Skeletal muscle tissue (tissue), 4 donors: ENCODE results near the gene PSMB7. TPM values are rescaled to one million over a fixed set of nuclear protein-coding genes. Genes with fewer than 3 reads are reported as not detected.

Experiments
- H3K27ac ChIP-seq: one replicate; pipeline ENCODE4 v1.7.0; 2013; ENCODE audit warnings: mild to moderate bottlenecking, low read depth, low read length, inconsistent platforms
- H3K27me3 ChIP-seq, 3 donors: one replicate each; pipeline ENCODE4 v1.7.0; 2013; ENCODE audit warnings: low read length in 3 of 3; ENCODE audit not compliant: control insufficient read depth in 3 of 3, insufficient read depth in 3 of 3
- H3K36me3 ChIP-seq, 3 donors: one replicate each; pipeline ENCODE4 v1.7.0; 2013; ENCODE audit warnings: low read length in 3 of 3; ENCODE audit not compliant: control insufficient read depth in 3 of 3, insufficient read depth in 3 of 3
- H3K4me1 ChIP-seq, 3 donors: one replicate each; pipeline ENCODE4 v1.7.0; 2013; ENCODE audit warnings: low read length in 3 of 3, mild to moderate bottlenecking in 3 of 3; ENCODE audit not compliant: control insufficient read depth in 3 of 3, insufficient read depth in 3 of 3
- H3K4me3 ChIP-seq, 3 donors: one replicate each; pipeline ENCODE4 v1.7.0; 2013; ENCODE audit warnings: low read length in 3 of 3
- H3K9ac ChIP-seq, 3 donors: one replicate each; pipeline ENCODE4 v1.7.0; 2013; ENCODE audit warnings: low read length in 3 of 3, mild to moderate bottlenecking in 3 of 3, moderate library complexity in 2 of 3, low read depth in 1 of 3
- H3K9me3 ChIP-seq, 3 donors: one replicate each; pipeline ENCODE4 v1.7.0; 2013; ENCODE audit warnings: low read length in 3 of 3; ENCODE audit not compliant: control insufficient read depth in 3 of 3
- total RNA-seq: library from RNA; depleted of rRNA; stranded (reverse); fragments of >200 nt; gene quantifications from one replicate; pipeline ENCODE4 v1.2.3, GENCODE V29; 2014
- donor health status: Osteomylitis.

PSMB7 gene
- total RNA-seq, 1 donor from 2014 or later, result 215 TPM

DNA sequence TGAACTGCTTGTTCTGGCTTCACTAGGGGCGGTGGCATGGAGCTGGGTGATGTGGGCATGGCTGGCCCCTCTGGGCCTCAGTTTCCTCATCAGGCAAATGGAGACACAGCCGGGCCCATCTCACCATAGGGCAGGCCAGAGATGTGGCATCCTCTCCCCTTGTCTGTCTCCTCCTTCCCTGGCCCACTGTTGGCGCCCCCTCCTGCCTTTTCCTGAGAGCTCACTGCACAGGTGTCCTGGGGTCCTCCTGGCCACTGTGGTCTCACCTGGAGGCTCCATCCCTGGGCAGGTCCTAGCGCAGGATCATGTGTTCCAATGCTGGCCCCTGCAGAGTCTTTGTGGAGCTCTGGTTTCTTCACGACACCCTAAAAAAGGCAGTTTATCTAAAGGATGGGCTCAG lies 104.0 kb downstream of the PSMB7 start:
- Histone ChIP-seq H3K4me1 (peaks cover 0 to 3% (median 0%) of the 10 kb centered on the region in 3 donors), H3K9me3 (no peaks in the 10 kb centered on the region), H3K27ac (no peak overlapping the region), H3K4me3 (no peak overlapping the region), H3K9ac (no peak overlapping the region), H3K36me3 (peaks cover 0 to 4% (median 2%) of the 10 kb centered on the region in 3 donors), H3K27me3 (no peaks in the 10 kb centered on the region)

DNA sequence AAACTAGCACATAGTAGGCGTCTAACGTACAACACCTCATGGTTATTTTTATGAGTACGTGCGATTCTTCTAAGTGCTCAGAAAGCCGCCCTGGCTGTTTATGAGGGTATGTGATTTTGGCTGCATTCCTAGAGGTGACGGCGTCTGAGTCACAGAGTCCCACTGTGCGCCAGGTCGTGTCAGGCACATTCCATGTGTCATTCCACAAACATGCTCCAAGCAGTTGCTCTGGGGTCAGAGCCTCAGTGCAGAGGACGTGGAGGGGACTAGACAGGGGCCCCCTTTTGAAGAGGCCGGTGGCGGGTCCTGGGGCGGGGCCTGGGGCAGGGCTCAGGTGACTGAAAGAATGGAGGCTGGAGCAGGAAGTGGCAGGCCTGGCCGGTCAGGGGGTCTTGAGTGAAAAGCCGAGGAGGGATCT lies 105.6 kb downstream of the PSMB7 start:
- Histone ChIP-seq H3K4me3 (no peak overlapping the region), H3K27ac (no peak overlapping the region), H3K9me3 (no peaks in the 10 kb centered on the region), H3K4me1 (peaks cover 0 to 3% (median 0%) of the 10 kb centered on the region in 3 donors), H3K27me3 (no peaks in the 10 kb centered on the region), H3K9ac (no peak overlapping the region), H3K36me3 (peaks cover 0 to 4% (median 4%) of the 10 kb centered on the region in 3 donors)

DNA sequence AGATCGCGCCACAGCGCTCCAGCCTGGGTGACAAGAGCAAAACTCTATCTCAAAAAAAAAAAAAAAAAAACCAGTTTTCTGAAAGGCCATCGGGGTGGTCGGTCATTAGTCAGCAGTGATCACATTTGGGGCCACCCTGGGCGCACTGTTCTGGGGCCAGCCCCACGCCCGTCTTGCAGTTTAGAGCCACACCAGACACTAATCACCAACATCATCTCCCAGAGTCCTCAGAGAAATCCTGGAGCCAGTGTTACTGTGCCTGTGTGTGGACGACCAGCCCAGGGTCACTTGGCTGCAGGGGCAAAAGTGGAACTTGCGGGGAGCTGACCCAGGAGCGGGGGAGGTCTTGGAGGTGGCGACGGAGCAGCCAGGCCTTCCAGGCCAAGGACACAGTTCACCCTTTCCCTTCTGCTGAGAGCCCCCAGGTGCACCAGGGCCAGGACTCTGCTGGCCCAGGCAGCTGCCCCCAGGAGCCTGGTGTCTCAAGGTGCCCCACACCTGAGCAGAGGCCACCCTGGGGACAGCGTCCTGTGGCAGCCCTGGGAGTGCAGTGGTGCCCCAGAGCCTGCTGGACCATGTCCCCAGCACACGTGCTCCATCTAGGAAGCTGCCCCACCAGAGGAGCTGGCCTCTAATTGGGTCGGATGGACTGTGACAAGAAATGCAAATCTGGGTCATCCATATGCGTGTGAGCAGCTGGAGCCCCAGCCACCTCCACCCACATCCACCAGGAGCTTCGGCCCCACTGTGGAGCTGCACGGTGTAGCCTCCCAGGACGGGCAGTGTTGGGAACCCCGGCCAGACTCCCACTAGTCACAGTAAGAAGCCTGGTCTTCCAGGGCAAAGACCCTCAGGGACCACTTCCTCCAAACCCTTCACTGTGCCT lies 106.4 kb downstream of the PSMB7 start:
- no peaks in the 10 kb centered on the region for H3K27me3 ChIP-seq
- peaks cover 0 to 6% (median under 1%) of the 10 kb centered on the region in 3 donors for H3K36me3 ChIP-seq
- H3K27ac ChIP-seq, result no peak overlapping the region
- H3K4me1 ChIP-seq, result peaks cover 0 to 3% (median 0%) of the 10 kb centered on the region in 3 donors
- no peak overlapping the region for H3K4me3 ChIP-seq
- no peaks in the 10 kb centered on the region for H3K9me3 ChIP-seq
- peak overlapping the region in 1 of 3 donors; percentile 25 for H3K9ac ChIP-seq

DNA sequence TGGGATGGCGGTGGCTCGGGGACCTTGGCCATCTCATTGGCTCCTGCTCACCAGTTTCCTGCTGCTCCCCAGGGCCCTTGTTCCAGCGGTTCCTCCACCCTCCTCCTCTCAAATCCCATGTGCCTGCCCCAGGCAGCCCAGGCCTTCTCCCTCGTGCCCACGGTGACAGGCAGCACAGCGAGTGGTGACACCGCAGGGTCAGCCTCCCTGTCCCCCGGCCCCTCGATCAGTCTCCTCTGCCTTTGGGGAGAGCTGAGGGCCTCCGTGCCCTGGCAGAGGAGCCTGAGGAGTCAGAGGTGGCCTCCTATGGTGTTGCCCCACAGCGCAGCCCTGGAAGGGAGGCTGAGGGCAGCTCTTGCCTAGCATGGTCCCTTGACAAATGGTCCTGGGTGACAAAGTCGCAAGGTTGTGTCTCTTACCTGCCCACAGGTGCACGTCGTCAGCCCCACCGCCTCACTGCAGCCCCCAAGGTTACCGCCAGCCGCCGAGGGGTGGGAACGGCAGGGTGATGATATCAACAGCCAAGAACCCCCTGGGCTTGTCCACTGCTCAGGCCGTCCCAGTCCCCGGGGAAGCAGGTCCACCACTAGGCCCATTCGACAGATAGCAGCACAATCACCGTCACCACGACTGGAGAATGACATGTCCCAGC lies 107.7 kb downstream of the PSMB7 start:
- Histone ChIP-seq H3K9me3 (no peaks in the 10 kb centered on the region), H3K4me1 (peaks cover 0 to 3% (median 0%) of the 10 kb centered on the region in 3 donors), H3K9ac (no peak overlapping the region), H3K36me3 (peaks cover 2 to 14% (median 4%) of the 10 kb centered on the region in 3 donors), H3K27me3 (no peaks in the 10 kb centered on the region), H3K27ac (no peak overlapping the region), H3K4me3 (no peak overlapping the region)

DNA sequence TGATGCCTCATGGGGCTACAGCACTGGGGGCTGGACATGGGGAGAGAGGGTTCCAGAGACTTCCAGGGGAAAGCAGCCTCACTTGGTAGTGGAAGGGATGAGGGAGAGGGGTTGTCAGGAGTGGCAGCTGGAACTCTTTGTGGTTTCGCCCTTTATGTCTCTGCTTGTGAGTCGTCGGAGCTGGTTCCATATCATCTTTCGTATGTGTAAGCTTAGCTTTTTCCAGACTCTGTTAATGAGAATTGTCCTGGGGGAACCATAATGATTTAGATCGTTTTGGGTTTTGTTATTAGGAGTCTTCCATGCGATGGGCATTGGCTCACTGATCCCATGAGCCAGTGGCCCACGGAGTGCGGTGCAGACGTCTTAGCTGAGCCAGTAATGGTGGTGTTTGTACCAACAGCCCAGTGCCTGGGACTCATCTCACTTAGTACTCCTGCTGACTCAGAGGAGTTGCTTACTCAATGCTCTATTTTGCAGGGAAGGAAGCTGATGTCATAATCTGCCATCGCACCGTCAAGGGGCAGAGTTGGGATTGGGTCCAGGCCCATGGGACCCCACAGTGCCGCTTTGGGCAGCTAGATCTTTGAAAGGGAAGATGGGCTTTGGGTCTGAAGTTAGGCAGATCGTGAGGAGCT lies 109.0 kb downstream of the PSMB7 start:
- Histone ChIP-seq H3K27ac (no peak overlapping the region), H3K36me3 (peaks cover 2 to 18% (median 4%) of the 10 kb centered on the region in 3 donors), H3K27me3 (no peaks in the 10 kb centered on the region), H3K4me1 (peaks cover 0 to 3% (median 0%) of the 10 kb centered on the region in 3 donors), H3K9me3 (no peaks in the 10 kb centered on the region), H3K4me3 (no peak overlapping the region), H3K9ac (no peak overlapping the region)

GRCh38 chr9:124304285-124304684 lies 111.0 kb downstream of the PSMB7 start:
- Histone ChIP-seq H3K4me1 (peaks cover 0 to under 1% (median 0%) of the 10 kb centered on the region in 3 donors), H3K9me3 (no peaks in the 10 kb centered on the region), H3K36me3 (peaks cover 2 to 18% (median 4%) of the 10 kb centered on the region in 3 donors), H3K9ac (no peak overlapping the region), H3K27ac (no peak overlapping the region), H3K27me3 (no peaks in the 10 kb centered on the region), H3K4me3 (no peak overlapping the region)

- peaks cover 2 to 18% (median 4%) of the 10 kb centered on the region in 3 donors for H3K36me3 ChIP-seq
- H3K9ac ChIP-seq, result no peak overlapping the region
- no peaks in the 10 kb centered on the region for H3K9me3 ChIP-seq
Measured at GRCh38 chr9:124303762-124304161, 111.5 kb downstream of the PSMB7 start.

More at GRCh38 chr9:124303762-124304161, 111.5 kb downstream of the PSMB7 start:
- Histone ChIP-seq H3K27me3 (no peaks in the 10 kb centered on the region), H3K27ac (no peak overlapping the region), H3K4me3 (no peak overlapping the region), H3K4me1 (peaks cover 0 to 4% (median 0%) of the 10 kb centered on the region in 3 donors)

Other genes with a start within 250 kb of the PSMB7 start
- 15.7 TPM for gene NEK6, start 157.5 kb downstream of the PSMB7 start, total RNA-seq
- not detected for gene ADGRD2, start 35.0 kb upstream of the PSMB7 start, total RNA-seq
- gene NR5A1, start 92.0 kb upstream of the PSMB7 start, total RNA-seq, result not detected